DMS 273 (cell line): ENCODE results near the gene SSBP3.
A peak's percentile ranks its signal among the peaks of the same experiment; 100 is the strongest.

Source experiments
- DNase-seq: peaks from one replicate; lab custom pipeline; 2025; ENCODE audit not compliant: unreplicated experiment; lab: John Stamatoyannopoulos, UW

Gene SSBP3

DNA sequence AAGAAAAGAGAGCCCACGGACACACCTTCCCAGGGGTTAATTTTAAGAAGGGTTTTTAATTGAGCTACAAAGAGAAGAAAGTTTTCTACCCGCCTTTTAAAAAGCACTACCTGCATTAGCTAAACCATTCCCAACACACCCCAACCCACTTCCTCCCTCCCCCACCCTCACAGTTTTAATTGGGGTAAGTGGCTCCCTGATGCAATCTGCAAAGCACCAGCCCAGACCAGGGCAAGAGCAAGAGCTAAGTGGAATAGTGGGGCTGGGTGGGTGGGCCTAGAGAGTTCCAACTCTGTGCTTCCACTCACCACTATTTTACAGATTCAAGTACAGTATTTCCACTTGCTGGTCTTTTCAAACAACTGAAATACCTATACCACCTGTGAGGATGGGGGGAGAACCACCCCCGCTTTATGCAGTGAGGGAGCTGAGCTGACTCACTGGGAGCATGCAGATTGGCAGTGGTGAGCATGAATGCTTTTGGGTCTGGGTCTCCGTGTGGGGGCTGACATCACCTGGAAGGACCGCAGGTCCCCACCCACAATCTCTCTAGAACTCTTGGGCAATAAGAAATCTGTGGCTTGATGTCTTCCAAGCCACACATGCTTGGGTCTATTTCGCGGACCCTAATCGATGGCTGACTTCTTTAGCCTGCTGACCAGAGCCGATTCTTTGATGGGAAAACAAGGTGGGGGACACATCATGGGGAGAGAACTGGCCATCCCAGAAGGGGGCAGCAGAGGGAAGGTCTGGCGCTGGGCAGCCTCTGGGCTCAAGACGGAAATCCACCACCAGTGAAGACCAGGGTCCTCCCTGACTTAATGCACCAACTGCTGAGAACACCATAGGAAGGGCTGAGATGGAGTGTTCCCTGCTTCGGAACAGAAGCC is 95.5 kb downstream of the SSBP3 start:
- DNase-seq = peak; percentile 61

DNA sequence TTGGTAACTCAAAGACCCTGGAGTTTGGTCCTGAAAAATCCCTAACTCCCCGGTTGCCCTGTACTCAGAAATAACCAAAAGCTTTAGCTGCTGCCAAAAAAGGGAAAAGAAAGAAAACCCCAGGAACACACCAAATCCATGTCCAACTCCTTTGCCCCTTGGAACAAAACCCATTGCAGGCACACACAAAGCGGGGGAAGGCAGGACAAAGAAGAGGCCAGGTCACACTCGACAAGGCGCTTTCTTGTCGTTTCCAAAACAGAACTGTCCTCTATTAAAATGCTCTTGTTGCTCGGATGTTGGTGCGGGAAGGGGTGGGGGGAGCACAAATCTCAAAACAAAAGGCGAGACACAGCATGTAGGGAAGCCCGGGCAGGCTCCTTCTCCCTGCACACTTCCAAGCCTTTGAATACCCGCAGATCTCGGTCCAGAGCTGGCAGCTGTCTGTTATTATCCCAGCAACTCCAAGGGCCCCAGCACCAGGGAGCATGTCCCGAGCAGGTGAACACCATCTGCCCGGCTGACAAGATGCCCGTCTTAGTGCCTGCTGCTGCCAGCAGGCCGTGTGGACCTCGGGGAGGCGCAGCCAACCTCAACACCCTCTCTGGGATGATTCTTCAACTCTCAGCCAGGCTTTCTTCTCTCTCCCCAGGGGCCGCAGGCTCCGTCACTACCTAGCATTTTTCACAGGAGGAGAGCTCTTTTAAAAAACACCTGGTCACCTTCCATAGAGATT is 96.4 kb downstream of the SSBP3 start:
- peak; percentile 97 for DNase-seq

- DNase-seq = no peak
Observed at GRCh38 chr1:54307305-54307704, 98.9 kb downstream of the SSBP3 start.

GRCh38 chr1:54305906-54306514 is 100.2 kb downstream of the SSBP3 start:
- DNase-seq = peak; percentile 28

DNA sequence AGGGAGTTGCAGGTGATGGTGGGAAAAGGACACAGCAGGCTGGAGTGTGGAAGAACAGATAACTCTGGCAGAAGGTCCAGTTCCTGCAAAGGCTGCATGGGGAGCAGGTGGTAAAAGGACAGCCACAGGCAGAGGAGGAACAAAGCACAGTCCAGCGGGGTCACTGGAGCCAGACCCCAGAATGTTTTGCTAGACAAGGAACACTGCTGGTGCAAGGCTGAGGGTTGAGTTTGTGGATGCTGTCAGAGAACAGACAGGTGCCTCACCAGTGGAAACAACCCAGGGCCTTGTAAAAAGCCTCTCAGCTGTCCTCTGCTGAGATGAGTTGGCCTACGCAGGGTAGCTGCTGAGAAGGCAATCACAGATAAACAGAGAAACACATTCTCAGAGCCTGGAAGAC is 101.7 kb downstream of the SSBP3 start:
- DNase-seq = no peak

DNA sequence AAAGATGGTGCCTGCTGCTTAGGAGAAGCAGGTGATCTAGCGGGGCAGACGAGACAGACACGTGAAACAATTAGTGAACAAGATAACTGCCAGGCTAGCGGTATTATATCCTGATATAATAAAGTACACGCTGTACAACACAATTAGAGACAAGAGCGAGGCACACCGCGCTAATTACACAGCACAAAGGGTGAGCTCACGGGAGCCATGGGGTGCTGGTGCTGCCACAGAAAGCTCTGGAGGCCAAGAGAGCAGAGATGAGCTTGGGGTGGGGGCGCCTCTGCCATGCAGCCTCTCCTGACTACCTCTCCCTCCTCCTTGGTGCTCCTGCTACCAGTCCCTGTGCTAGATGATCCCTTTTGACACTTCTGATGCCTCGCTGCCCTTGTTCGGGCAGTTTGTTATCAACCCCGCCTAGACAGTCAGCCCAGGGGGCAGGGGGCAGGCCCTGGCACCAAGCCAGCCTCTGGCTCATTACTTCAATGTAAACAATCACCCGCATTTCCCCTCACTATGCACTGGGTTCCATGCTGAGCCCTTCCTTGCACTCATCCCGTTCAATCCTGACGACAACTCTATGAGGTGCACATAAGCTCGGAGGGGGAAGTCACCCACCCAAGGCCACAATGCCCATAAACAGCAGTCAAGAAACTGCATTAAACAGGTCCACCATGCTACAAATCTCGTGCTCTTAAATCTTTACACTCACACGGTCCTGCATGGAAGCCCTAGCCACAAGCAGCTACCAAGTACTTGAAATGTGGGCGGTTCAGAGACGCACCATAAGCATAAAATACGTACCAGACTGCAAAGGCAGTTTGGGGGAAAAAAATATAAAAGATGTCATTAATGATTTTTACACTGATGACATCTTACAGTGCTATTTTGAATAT is 103.0 kb downstream of the SSBP3 start:
- peak; percentile 61 for DNase-seq

- DNase-seq = no peak
Observed at GRCh38 chr1:54302549-54302948, 103.6 kb downstream of the SSBP3 start.

- peak; percentile 69 for DNase-seq
Observed at GRCh38 chr1:54301497-54301896, 104.7 kb downstream of the SSBP3 start.

DNA sequence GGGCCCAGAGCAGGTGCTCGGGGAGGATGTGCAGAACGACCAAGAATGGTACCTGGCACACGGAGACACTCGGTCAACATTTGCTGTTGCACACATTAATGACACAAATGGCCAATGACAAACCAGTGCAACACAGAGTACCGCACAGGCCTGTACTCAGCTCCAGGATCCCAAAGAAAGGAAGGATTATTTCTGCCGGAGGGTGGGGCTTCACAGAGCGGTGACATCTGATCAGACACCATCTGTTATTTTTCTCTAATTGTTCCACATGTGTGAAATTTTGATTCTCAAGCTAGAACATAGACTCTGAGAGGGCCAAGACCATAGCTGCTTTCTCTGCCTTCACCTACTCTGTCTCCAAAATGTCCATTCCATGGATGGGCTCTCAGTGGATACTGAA is 105.8 kb downstream of the SSBP3 start:
- DNase-seq = peak; percentile 93

DNA sequence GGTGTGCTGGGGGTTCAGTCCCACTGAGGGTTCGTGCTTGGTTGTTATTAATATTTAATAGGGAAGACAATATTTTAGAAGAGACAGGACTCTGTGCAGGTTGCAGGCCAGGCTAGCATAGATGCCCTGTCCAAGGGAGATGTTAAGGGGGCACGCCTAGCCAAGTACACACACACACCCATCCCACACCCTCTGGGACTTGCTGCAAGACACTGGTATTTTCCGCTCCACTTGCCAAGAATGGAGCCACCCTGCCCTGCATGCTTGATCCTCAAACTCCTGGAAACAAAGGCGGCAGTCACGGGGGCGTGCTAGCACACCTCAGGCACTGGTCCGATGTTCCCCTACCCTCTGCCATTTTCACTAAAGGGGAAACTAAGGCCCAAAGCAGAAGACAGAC is 107.2 kb downstream of the SSBP3 start:
- no peak for DNase-seq

- no peak for DNase-seq
Observed at GRCh38 chr1:54298284-54299033, 107.7 kb downstream of the SSBP3 start.

DNA sequence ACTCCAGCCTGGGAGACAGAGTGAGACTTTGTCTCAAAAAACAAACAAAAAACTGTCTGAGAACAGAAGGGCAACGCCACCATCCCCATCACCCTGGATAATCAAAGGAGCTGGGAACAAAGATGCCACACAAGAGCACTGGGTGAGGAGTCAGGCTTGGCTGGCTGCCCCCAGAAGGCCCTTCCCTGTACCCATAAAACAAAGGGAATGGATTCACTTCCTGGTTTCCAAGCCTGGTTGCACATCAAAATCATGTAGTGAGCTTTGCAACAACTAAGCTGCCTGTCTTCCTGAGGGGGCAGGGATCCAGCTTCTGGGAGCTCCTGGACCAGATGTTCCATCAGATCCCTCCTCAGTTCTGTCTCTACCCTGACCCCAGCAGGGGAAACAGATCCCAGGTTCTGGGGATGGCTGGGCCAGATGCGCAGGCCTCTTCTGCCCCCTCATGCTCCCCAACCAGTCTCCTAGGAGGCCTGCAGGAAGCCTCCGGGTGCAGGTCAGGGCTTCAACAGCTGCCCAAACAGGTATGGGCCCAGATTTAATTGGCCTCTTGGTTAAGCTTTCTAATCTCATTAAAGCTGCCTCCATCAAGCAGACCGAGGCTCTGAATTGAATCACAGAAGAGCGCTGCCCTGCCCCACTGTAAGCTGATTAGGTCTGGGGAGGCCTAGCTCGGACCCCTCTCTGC is 108.5 kb downstream of the SSBP3 start:
- peak; percentile 74 for DNase-seq

GRCh38 chr1:54296666-54297065 is 109.5 kb downstream of the SSBP3 start:
- DNase-seq = no peak

DNA sequence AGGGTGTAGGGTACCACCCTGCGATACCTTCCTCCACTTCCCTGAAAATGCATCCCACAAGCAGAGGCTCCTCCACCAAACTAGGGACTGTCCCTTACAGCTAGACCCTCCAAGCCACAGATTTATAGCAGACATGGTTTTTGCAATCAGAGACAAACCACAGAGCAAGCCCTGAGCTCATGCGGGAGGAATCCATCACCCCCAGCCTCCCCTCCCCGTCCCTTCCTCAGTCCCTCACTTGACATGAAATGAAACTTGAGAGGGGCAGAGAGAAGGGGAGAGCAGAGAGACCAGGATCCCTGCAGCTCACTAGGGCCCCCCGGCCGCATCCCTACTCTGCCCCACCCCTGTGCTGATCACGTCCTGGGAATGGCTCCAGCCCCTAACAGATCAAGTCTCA is 111.3 kb downstream of the SSBP3 start:
- no peak for DNase-seq

- no peak for DNase-seq
Observed at GRCh38 chr1:54292002-54292911, 113.9 kb downstream of the SSBP3 start.

DNA sequence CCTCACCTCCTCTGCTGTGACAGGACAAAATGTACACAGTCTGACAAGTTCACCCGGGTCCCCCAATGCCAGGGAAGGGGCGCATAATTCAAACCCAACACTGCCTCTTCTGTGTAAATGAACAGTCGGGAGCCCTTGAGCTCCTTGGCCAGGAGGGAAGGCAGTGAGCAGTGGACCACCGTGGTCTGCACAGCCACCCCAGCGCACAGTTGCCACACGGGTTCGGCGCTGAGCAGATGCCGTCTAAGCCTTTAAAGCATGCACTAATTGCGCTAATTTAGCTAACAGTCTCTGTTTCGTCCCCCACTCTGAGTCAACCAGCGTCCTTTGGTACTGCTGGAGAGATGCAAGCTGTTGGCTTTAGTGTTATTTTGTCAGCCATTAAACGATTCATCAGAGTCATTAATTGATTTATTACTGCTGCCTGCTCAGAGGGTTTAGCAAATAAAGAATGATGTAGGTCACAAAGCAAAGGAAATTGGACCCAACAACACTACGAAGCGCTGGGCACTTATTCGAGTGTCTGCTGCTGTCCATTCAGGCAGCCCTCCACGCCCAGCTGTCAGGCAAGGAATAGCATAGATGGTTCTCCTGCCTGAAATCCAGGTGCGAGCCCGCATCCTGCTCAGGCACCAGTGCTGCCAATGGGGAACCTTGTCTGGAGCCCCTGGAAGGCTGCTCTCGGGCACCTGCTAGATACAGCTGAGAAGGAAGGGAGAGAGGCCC is 114.8 kb downstream of the SSBP3 start:
- DNase-seq = peak; percentile 38

DNA sequence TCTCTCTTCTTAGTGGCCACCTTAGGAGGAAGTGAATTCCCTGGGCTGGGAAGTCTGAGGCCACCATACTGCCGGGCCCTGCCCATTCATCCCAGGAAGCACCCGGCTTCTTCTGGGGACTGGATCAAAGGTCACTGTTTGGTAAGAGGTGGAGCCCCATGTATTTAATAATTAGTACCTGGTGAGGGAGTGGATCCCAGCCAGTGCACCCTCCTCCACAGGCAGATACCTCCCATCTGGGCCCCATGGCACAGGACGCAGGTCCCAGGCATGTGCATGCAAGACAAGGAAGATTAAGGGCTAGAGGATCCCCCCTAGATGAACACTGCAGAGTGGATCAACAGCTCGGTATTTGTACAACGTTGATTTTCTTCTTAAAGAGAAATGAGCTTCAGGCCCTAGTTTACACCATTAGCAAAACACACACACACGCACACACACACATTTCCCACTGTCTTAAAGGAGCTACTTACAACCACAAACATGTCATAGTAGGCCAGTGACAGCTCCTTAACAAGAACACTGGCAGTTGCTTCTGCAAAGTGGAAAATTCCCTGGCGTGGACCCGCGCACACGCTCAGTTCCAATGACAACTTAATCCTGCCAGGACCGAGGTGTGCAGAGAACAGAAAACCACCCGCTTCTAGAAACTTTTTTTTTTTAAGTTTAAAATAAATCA is 115.5 kb downstream of the SSBP3 start:
- DNase-seq = peak; percentile 22
